Activated T-cell treated with anti-CD3 and anti-CD28 coated beads for 1 hour (primary cell): ENCODE results near the gene IFRD1.

Source experiments
- DNase-seq: peaks from one replicate; pipeline ENCODE4 v3.0.0-alpha.2; 2020; ENCODE audit warnings: low read depth

The IFRD1 gene

GRCh38 chr7:112520787-112521186 is 70.5 kb downstream of the IFRD1 start:
- DNase-seq, result no peak

- DNase-seq, result no peak
These were observed 71.7 kb downstream of the IFRD1 start for GRCh38 chr7:112521942-112522341.

- DNase-seq, result no peak
These were observed 73.6 kb downstream of the IFRD1 start for GRCh38 chr7:112523871-112524270.
